Urinary bladder (tissue), 4 donors: ENCODE results near the gene SERINC5. TPM values are rescaled to one million over a fixed set of nuclear protein-coding genes. Genes with fewer than 3 reads are reported as not detected.

Experiments
- DNase-seq: peaks from one replicate; pipeline ENCODE4 v3.0.0-alpha.2; 2015; ENCODE audit errors: extremely low spot score
- H3K27ac ChIP-seq: one replicate; pipeline ENCODE4 v1.5.1; 2013; ENCODE audit warnings: low read depth, mild to moderate bottlenecking, moderate library complexity
- H3K36me3 ChIP-seq: one replicate; pipeline ENCODE4 v1.6.1; 2013; ENCODE audit warnings: mild to moderate bottlenecking, moderate library complexity; ENCODE audit not compliant: insufficient read depth
- H3K4me1 ChIP-seq: one replicate; pipeline ENCODE4 v1.6.1; 2013; ENCODE audit warnings: mild to moderate bottlenecking, moderate library complexity; ENCODE audit not compliant: insufficient read depth
- H3K4me3 ChIP-seq: one replicate; pipeline ENCODE4 v1.5.1; 2013; ENCODE audit warnings: low read depth, low read length
- WGBS: extraction: QIAGEN DNeasy Blood & Tissue Kit; methylation state at CpG from one replicate; pipeline ENCODE4 v1.1.7; 2013; 5-methylcytosine and 5-hydroxymethylcytosine counted together
- polyA plus RNA-seq: library from polyadenylated mRNA; stranded (reverse); fragments of 200-250 nt; gene quantifications from one replicate; pipeline ENCODE4 v1.2.3, GENCODE V29; 2013
- total RNA-seq: library from RNA; depleted of rRNA; stranded (reverse); fragments of >200 nt; gene quantifications from one replicate; pipeline ENCODE4 v1.2.3, GENCODE V29; 2014
- donor health status: healthy with polysubstance abuse.
- donor health status: healthy.

SERINC5 gene
- total and polyA plus RNA-seq, 2 donors, result 7.2 to 48.7 TPM

DNA sequence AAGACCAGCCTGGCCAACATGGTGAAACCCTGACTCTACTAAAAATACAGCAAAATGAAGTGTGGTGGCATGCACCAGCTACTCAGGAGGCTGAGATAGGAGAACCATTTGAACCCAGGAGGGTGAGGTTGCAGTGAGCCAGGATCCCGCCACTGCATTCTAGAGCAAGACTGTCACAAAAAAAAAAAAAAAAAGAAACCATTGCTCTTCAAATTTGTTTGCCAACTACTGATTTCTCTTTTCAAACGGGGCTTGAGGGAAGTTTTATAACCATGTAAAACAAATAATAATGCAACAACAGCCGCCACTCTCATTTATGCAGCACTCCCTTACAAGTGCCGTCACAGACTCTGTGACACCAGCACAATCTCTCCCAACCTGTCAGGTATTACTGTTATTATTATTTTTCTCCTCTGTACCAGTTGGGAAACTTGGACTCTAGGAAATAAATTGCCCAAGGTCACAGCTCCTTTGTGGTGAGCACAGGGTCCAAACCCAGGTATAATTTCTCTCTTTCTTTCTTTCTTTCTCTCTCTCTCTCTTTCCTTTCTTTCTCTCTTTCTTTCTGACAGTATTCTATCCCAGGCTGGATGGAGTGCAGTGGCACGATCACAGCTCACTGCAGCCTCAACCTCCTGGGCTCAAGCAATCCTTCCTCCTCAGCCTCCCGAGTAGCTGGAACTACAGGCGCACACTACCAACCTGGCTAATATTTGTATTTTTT, 25.4 kb downstream of the SERINC5 start:
- 80% methylated on average over 7 of the region's 7 CpGs for WGBS
- Histone ChIP-seq H3K27ac (no peak overlapping the region), H3K4me1 (no peaks in the 10 kb centered on the region), H3K4me3 (no peak overlapping the region), H3K36me3 (no peaks in the 10 kb centered on the region)
- DNase-seq, result no peak

GRCh38 chr5:80229902-80230255, 26.0 kb downstream of the SERINC5 start:
- Histone ChIP-seq H3K4me1 (no peaks in the 10 kb centered on the region), H3K36me3 (no peaks in the 10 kb centered on the region), H3K4me3 (no peak overlapping the region), H3K27ac (no peak overlapping the region)
- WGBS, result 70% methylated on average over 4 of the region's 4 CpGs
- no peak for DNase-seq

DNA sequence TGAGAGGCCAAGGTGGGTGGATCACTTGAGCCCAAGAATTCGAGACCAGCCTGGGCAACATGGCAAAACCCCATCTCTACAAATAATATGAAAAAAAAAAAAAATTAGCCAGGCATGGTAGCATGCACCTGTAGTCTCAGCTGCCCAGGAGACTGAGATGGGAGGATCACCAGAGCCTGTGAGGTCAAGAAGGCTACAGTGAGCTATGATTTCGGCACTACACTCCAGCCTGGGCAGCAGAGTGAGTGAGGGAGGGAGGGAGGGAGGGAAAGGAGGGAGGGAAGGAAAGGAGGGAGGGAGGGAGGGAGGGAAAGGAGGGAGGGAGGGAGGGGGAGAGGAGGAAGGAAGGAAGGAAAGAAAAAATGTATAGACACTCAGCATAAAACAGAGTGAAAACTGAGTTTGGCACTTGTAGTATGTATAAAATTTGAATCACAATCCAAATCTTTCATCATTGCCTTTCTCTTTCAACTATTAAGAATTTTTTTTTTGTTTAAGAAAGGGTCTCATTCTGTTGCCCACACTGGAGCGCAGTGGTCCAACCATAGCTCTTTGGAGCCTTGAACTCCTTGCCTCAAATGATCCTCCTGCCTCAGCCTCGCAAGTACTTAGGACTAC, 27.8 kb downstream of the SERINC5 start:
- no peak overlapping the region for H3K4me3 ChIP-seq
- 89% methylated on average over 4 of the region's 4 CpGs for WGBS

GRCh38 chr5:80225934-80226326, 29.9 kb downstream of the SERINC5 start:
- WGBS, result 88% methylated on average over 6 of the region's 6 CpGs
- H3K4me3 ChIP-seq, result no peak overlapping the region
- H3K4me1 ChIP-seq, result no peaks in the 10 kb centered on the region
- H3K36me3 ChIP-seq, result no peaks in the 10 kb centered on the region
- DNase-seq, result no peak
- H3K27ac ChIP-seq, result no peak overlapping the region

More for the DNA sequence above, 27.8 kb downstream of the SERINC5 start:
- Histone ChIP-seq H3K4me1 (no peaks in the 10 kb centered on the region), H3K27ac (no peak overlapping the region), H3K36me3 (no peaks in the 10 kb centered on the region)
- no peak for DNase-seq

DNA sequence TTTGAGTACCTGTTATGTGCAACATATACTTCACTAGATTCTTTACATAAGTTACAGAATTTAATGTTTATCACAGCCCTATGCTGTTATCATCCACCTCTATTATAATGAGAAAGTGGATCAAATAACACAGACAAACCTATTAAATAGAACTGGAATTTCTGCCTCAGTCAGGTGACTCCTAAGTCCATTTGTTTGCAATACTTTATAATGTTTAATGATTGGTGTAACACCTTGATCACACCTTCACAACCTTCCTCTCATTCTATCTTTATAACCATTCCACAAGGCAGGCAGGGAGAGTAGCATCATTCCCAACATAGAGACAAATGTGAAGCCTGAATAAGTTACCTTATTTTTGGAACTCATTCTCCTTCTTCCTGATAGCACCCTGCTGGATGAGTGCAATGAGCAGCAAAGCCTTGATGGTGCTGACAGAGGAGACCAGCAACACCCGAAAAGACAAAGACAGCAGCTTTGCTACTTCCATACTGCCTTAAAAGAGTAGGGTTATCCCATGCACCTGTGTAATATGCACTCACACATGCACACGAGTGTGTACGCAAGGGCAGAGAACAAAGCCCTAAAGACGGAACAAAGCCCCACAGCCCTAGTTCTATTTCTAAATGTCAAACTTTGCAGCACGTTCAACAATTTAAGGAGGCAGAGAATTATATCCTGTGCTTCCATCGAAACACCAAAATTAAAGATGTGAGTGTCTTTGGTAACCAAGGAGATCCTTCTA, 30.5 kb downstream of the SERINC5 start:
- no peaks in the 10 kb centered on the region for H3K4me1 ChIP-seq
- WGBS, result 79% methylated on average over 6 of the region's 6 CpGs
- no peaks in the 10 kb centered on the region for H3K36me3 ChIP-seq
- DNase-seq, result no peak
- H3K27ac ChIP-seq, result no peak overlapping the region
- no peak overlapping the region for H3K4me3 ChIP-seq

DNA sequence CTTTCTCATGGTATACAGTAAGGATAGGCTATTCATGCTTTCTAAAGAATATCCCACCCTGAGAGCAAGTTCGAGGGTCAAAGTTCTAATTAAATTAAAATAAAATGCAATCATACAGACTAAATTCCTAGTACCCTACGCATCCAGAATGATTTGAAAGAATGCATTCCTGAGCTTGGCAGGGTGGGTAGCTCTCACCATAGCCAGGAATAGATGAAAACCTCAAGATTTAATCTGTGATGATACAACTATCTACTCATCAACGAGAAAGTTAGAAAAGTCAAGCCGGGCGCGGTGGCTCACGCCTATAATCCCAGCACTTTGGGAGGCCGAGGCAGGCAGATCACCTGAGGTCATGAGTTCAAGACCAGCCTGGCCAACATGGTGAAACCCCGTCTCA, 32.3 kb downstream of the SERINC5 start:
- Histone ChIP-seq H3K4me3 (no peak overlapping the region), H3K36me3 (no peaks in the 10 kb centered on the region), H3K27ac (no peak overlapping the region), H3K4me1 (no peaks in the 10 kb centered on the region)
- WGBS, result 94% methylated on average over 9 of the region's 9 CpGs
- no peak for DNase-seq

- 93% methylated on average over 5 of the region's 5 CpGs for WGBS
- no peaks in the 10 kb centered on the region for H3K36me3 ChIP-seq
- no peaks in the 10 kb centered on the region for H3K4me1 ChIP-seq
- H3K27ac ChIP-seq, result no peak overlapping the region
- no peak for DNase-seq
- H3K4me3 ChIP-seq, result no peak overlapping the region
These were observed 35.5 kb downstream of the SERINC5 start for GRCh38 chr5:80220245-80220897.

DNA sequence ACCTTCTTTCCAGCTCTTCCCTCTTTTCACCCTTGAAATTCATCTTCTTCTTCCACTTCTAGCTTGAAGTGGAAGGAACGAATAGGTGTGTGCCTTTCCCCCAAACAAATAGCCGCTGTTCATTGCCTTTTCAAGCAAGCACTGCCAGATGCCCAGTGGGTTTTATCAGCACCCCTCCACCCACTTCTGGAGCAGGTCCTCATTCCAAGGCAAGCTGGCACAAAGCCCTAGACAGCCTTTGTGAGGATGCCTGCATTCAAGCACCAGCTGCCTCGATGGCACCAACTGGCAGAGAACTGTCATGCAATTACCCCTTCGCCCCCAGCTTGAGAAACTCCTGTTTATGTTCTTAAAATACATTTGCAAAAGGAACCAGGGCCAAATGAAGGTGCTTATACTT, 36.5 kb downstream of the SERINC5 start:
- DNase-seq, result no peak
- peaks cover 1% of the 10 kb centered on the region for H3K4me1 ChIP-seq
- H3K36me3 ChIP-seq, result no peaks in the 10 kb centered on the region
- 84% methylated on average over 4 of the region's 4 CpGs for WGBS
- H3K27ac ChIP-seq, result no peak overlapping the region
- H3K4me3 ChIP-seq, result no peak overlapping the region

- WGBS, result 71% methylated on average over 2 of the region's 2 CpGs
These were observed 38.2 kb downstream of the SERINC5 start for GRCh38 chr5:80217667-80218066.

DNA sequence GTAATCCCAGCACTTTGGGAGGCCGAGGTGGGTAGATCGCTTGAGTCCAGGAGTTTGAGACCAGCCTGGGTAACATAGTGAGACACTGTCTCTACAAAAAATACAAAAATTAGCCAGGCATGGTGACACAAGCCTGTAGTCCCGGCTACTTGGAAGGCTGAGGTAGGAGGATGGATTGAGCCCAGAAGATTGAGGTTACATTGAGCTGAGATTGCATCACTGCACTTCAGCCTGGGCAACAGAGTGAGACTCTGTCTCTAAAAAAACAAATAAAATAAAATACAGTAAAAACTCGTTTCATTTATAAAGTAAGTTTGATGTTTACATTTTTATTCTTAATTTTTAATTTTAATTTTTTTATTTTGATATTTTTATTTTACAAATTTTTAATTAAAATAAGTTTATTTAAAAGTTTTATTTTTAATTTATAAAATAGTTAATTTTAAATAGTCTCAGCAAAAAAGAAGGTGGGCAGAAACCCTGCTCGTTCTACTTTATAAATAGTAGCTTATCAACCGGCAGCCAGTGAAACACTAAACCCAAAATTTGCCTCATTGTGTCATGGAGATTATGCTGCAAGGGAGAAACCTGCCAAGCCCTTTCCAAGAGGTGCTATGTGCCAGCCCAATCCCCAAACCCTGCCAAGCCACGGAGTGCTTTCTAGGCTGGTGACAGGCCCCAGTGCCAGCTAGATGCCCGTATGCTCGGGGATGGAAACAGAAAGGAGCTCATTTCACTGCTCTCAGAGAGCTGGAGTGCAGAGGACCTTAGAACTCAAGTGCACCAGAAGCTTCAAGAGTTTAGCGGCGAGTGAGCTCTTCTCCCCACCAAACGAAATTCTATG, 38.9 kb downstream of the SERINC5 start:
- Histone ChIP-seq H3K36me3 (no peaks in the 10 kb centered on the region), H3K4me3 (no peak overlapping the region), H3K4me1 (peaks cover 3% of the 10 kb centered on the region), H3K27ac (no peak overlapping the region)
- no peak for DNase-seq
- WGBS, result 56% methylated on average over 12 of the region's 12 CpGs

More at GRCh38 chr5:80217667-80218066, 38.2 kb downstream of the SERINC5 start:
- no peak for DNase-seq
- H3K4me1 ChIP-seq, result peaks cover 3% of the 10 kb centered on the region
- H3K36me3 ChIP-seq, result no peaks in the 10 kb centered on the region
- no peak overlapping the region for H3K27ac ChIP-seq
- H3K4me3 ChIP-seq, result no peak overlapping the region

DNA sequence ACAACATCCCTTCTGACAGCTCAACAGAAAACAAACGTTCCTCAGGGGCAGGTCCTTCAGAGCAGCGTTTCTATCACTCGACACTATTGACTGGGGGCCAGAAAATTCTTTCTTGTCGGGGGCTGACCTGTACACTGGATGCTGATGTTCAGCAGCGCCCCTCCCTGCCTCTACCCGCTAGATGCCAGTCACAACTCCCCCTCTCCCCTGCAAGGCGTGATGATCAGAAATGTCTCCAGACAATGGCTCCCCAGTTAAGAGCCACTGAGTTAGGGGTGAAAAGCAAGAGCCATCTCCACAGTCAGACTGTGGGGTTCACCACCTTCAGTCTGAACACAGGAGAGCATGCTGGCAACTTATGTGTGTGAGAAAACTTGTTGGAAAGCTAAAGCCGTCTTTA, 39.8 kb downstream of the SERINC5 start:
- WGBS, result 75% methylated on average over 8 of the region's 8 CpGs

DNA sequence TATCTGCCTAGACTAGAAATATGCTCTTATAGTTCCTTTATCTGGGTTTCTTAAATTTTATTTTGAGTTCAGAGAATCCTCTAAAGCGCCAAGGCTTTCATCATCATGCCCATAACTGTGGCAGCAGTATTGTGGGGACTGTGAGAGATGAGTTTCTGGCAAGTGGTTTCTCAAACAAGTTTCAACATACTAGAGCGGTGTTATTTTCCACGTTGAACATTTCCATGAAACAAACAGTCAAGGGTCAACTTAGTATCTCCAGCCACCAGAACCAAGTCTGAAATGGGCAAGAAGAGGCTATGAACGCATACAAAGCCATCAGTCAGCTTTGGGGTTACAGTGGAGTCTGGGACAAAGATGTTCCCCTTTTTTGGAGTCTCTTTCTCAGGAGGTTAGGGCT, 40.3 kb downstream of the SERINC5 start:
- H3K4me3 ChIP-seq, result no peak overlapping the region

More for the DNA sequence above, 39.8 kb downstream of the SERINC5 start:
- Histone ChIP-seq H3K36me3 (no peaks in the 10 kb centered on the region), H3K4me3 (no peak overlapping the region), H3K4me1 (peaks cover 7% of the 10 kb centered on the region), H3K27ac (no peak overlapping the region)
- no peak for DNase-seq

GRCh38 chr5:80213466-80213865, 42.4 kb downstream of the SERINC5 start:
- DNase-seq, result no peak
- no peak overlapping the region for H3K27ac ChIP-seq
- no peak overlapping the region for H3K4me3 ChIP-seq
- no peaks in the 10 kb centered on the region for H3K36me3 ChIP-seq
- H3K4me1 ChIP-seq, result peaks cover 7% of the 10 kb centered on the region
- WGBS, result 79% methylated on average over 3 of the region's 3 CpGs

More for the DNA sequence above, 40.3 kb downstream of the SERINC5 start:
- 89% methylated on average over 4 of the region's 4 CpGs for WGBS
- peaks cover 7% of the 10 kb centered on the region for H3K4me1 ChIP-seq
- no peak for DNase-seq
- H3K27ac ChIP-seq, result no peak overlapping the region
- no peaks in the 10 kb centered on the region for H3K36me3 ChIP-seq
